PC-9 (cell line): ENCODE results near the gene HSPA1A. TPM values are rescaled to one million over a fixed set of nuclear protein-coding genes. Genes with fewer than 3 reads are reported as not detected.

Experiments
- BruUV-seq: library from RNA; stranded (reverse); fragments of 400-500 nt; replicated peaks from 2 replicates; lab custom pipeline; 2021; lab: Mats Ljungman, UMichigan
- CTCF ChIA-PET: fragments of 300-600 bp; sonication (Branson Sonifier 250); formaldehyde crosslinking; loops from one replicate; lab custom pipeline; 2022; ENCODE audit warnings: antibody characterized with exemption; lab: Charles Lee
- POLR2A ChIA-PET: fragments of 300-600 bp; sonication (Branson Sonifier 250); formaldehyde crosslinking; loops from one replicate; lab custom pipeline; 2022; ENCODE audit warnings: antibody characterized with exemption; ENCODE audit not compliant: unreplicated experiment; lab: Charles Lee
- DNase-seq, 2 experiments: peaks; one replicate each; pipeline versions ENCODE4 v3.0.0 to v3.0.0-alpha.2; 2015 to 2022; ENCODE audit warnings: mixed read lengths in 1 of 2
- H2AFZ ChIP-seq: fragments of 200-600 bp; sonication (generic); 2 replicates; pipeline ENCODE4 v1.8.1; 2017; ENCODE audit warnings: antibody characterized with exemption
- H3F3A ChIP-seq: fragments of 200-600 bp; sonication (generic); 2 replicates; pipeline ENCODE4 v1.8.1; 2017; ENCODE audit warnings: antibody characterized with exemption, mild to moderate bottlenecking, low read depth; ENCODE audit not compliant: insufficient read depth
- H3K27ac ChIP-seq: fragments of 200-600 bp; sonication (generic); 2 replicates; pipeline ENCODE4 v1.6.1; 2016; ENCODE audit warnings: mixed run types
- H3K27me3 ChIP-seq: fragments of 200-600 bp; sonication (generic); 2 replicates; pipeline ENCODE4 v1.6.1; 2016; ENCODE audit warnings: low read depth, mixed run types; ENCODE audit not compliant: insufficient read depth
- H3K36me3 ChIP-seq: fragments of 200-600 bp; sonication (generic); 2 replicates; pipeline ENCODE4 v1.6.1; 2016; ENCODE audit warnings: low read depth, mixed run types
- H3K4me1 ChIP-seq: fragments of 200-600 bp; sonication (generic); replicated peaks from 2 replicates; pipeline ENCODE4 v1.6.1; 2016; ENCODE audit warnings: mixed run types; ENCODE audit not compliant: insufficient read depth
- H3K4me2 ChIP-seq: fragments of 200-600 bp; sonication (generic); 2 replicates; pipeline ENCODE4 v1.6.1; 2017; ENCODE audit warnings: mixed run types
- H3K4me3 ChIP-seq: fragments of 200-600 bp; sonication (generic); 2 replicates; pipeline ENCODE4 v1.6.1; 2016; ENCODE audit warnings: mixed run types
- H3K79me2 ChIP-seq: fragments of 200-600 bp; sonication (generic); 2 replicates; pipeline ENCODE4 v1.6.1; 2017; ENCODE audit warnings: low read depth, mixed run types
- H3K9me2 ChIP-seq: fragments of 200-600 bp; sonication (generic); 2 replicates; pipeline ENCODE4 v1.8.1; 2017; ENCODE audit warnings: mild to moderate bottlenecking; ENCODE audit not compliant: insufficient read depth
- H3K9me3 ChIP-seq: fragments of 200-600 bp; sonication (generic); 2 replicates; pipeline ENCODE4 v1.8.1; 2016; ENCODE audit warnings: low read depth; ENCODE audit not compliant: insufficient read depth
- H4K20me1 ChIP-seq: fragments of 200-600 bp; sonication (generic); 2 replicates; pipeline ENCODE4 v1.8.1; 2017; ENCODE audit not compliant: insufficient read depth
- EZH2 ChIP-seq: fragments of 200-600 bp; sonication (generic); IDR thresholded peaks from 2 replicates; pipeline ENCODE4 v1.8.0; 2017; ENCODE audit warnings: antibody characterized with exemption, low read depth
- intact Hi-C: fragments of 100-400 bp; cut with micrococcal nuclease; formaldehyde crosslinking; loops from one replicate; pipeline ENCODE4 v1.10.0; 2022; ENCODE audit not compliant: unreplicated experiment
- total RNA-seq: library from RNA; stranded (reverse); gene quantifications from 2 replicates; pipeline ENCODE4 v1.2.3, GENCODE V29; 2021
- TF ChIP-seq, protein P1 (sequence below): fragments of 200-600 bp; sonication (generic); conservative IDR thresholded peaks from 2 replicates; pipeline ENCODE4 v1.6.1; 2017; ENCODE audit warnings: mixed run types, antibody characterized with exemption, mild to moderate bottlenecking, moderate library complexity

HSPA1A gene
- total RNA-seq, 1 experiment from 2014 or later = 385 TPM

DNA sequence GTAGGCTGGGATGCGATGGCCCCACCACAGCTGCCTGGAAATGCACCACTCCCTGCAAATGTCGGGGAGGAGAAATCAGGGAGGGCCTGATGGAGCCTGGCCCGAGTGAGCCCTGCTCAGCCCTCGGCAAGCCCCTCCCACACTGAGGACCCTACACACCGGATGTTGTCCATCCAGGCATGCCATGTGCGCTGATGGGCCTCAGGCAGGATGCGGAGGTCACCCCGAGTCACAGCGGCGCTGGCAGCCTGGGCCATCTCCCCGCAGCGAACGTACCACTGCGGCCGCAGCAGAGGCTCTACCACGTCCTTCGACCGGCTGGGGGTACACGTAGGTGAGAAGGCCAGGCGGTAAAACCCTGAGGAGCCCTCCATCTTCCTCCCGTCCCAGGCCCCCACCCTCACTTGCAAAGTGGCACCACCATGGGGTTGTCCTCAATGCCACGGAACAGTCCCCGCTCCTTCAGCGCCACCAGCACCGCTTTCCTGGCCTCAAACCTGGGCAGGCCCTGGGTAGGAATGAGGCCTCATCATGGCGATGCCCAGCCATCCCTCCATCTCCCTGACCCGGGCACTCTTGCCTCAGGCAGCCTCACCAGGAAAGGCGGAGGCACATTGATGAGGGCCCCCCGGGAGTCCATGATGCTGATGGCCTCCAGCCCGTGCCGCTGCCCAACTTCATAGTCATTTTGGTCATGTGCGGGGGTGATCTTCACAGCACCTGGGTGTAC lies 33.1 kb upstream of the HSPA1A start:
- Histone ChIP-seq H3K4me1 (peaks cover 4% of the 10 kb centered on the region; the same call in 1 of the 2 replicates), H3K9me3 (no peaks in the 10 kb centered on the region), H3K4me3 (no peak overlapping the region), H3K36me3 (peaks cover 18% of the 10 kb centered on the region; the same call in 1 of the 2 replicates), H3K27me3 (no peaks in the 10 kb centered on the region), H2AFZ (no peak overlapping the region), H3K79me2 (no peaks in the 10 kb centered on the region), H3K9me2 (no peaks in the 10 kb centered on the region), H3F3A (peaks cover 16% of the 10 kb centered on the region; the same call in 1 of the 2 replicates), H3K4me2 (no peak overlapping the region), H4K20me1 (no peaks in the 10 kb centered on the region), H3K27ac (no peak overlapping the region)
- TF ChIP-seq EZH2 = no peak
- TF ChIP-seq, protein P1, sequence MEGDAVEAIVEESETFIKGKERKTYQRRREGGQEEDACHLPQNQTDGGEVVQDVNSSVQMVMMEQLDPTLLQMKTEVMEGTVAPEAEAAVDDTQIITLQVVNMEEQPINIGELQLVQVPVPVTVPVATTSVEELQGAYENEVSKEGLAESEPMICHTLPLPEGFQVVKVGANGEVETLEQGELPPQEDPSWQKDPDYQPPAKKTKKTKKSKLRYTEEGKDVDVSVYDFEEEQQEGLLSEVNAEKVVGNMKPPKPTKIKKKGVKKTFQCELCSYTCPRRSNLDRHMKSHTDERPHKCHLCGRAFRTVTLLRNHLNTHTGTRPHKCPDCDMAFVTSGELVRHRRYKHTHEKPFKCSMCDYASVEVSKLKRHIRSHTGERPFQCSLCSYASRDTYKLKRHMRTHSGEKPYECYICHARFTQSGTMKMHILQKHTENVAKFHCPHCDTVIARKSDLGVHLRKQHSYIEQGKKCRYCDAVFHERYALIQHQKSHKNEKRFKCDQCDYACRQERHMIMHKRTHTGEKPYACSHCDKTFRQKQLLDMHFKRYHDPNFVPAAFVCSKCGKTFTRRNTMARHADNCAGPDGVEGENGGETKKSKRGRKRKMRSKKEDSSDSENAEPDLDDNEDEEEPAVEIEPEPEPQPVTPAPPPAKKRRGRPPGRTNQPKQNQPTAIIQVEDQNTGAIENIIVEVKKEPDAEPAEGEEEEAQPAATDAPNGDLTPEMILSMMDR = no peak
- DNase-seq = no peak
- ChIA-PET CTCF (interaction anchor here (0.7 kb wide), 1 partner anchor 9 kb away, joined by 3 read pairs; no protein-coding TSS in a partner anchor), POLR2A (no interaction called here)
- intact Hi-C loops = no loop called here
- no TSS peak for BruUV-seq

DNA sequence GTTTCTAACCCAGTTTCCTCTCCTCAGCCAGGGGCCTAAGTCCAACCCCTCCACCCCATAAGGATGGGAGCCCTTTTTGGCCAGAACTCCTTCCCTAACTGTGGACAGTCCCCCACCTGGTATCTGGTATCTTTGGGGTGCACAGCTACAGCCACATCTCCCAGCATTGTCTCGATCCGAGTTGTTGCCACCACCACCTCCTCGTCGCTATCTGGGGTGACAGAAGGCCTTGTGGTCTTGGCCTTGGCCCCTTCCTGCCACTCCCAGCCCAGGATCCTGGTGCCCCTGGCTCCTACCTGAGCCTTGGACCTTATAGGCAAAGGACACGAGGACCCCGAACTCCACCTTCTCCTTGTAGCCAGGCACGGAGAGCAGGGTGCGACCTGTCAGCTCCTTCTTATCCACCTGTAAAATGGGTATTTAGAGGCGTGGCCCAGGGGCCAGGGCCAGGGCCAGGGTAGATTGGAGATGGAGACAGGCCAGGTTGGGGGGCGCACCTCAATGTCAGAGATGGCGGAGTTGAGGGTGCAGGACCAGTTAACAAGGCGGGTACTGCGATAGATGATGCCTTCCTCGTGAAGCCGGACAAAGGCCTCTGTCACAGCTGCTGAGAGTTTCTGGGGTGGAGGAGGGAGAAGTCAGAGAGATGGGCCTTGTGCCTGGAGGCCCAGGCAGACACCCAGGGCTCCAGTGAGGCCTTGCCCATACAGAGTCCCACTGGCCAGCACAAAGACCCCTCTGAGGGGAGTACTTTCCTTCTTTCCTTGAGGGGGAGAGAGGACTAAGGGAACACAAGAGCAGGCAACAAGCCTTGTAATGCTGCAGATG lies 31.0 kb upstream of the HSPA1A start:
- Histone ChIP-seq H3K27me3 (no peaks in the 10 kb centered on the region), H3F3A (peaks cover 7% of the 10 kb centered on the region), H3K9me3 (no peaks in the 10 kb centered on the region), H3K4me3 (no peak overlapping the region), H4K20me1 (no peaks in the 10 kb centered on the region; the same call in 1 of the 2 replicates), H3K9me2 (no peaks in the 10 kb centered on the region), H3K4me1 (no peaks in the 10 kb centered on the region), H3K79me2 (peaks cover 1% of the 10 kb centered on the region; the same call in 1 of the 2 replicates), H3K4me2 (no peak overlapping the region), H3K27ac (no peak overlapping the region), H2AFZ (no peak overlapping the region), H3K36me3 (peaks cover 22% of the 10 kb centered on the region)
- ChIA-PET POLR2A (no interaction called here), CTCF (no interaction called here)
- TF ChIP-seq, protein P1 = no peak
- no peak for TF ChIP-seq EZH2
- intact Hi-C loops = no loop called here
- BruUV-seq = no TSS peak
- DNase-seq = no peak

DNA sequence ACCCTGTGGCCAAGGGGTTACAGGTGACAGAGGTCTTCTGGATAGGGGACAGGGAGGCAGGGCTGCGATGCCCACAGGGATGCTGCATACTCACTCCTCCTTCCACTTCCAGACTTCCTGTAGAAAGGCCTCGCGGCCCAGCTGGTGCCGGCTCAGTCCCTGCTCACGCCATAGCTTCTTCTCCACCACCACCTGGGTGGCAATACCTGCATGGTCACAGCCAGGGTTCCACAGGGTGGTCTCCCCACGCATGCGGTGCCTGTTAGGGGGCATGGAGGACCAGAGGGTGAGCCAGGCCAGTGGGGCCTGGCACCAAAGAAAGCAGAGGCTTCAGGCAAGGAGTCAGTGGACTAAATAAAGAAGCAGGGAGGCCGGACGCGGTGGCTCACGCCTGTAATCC lies 29.9 kb upstream of the HSPA1A start:
- Histone ChIP-seq H3K79me2 (peaks cover 7% of the 10 kb centered on the region; the same call in 1 of the 2 replicates), H3K9me3 (no peaks in the 10 kb centered on the region), H3K27me3 (no peaks in the 10 kb centered on the region), H3K36me3 (peaks cover 26% of the 10 kb centered on the region), H3K4me2 (no peak overlapping the region), H3K27ac (no peak overlapping the region), H4K20me1 (no peaks in the 10 kb centered on the region; the same call in 1 of the 2 replicates), H2AFZ (no peak overlapping the region), H3F3A (peaks cover 14% of the 10 kb centered on the region), H3K9me2 (no peaks in the 10 kb centered on the region), H3K4me3 (no peak overlapping the region), H3K4me1 (no peaks in the 10 kb centered on the region)
- DNase-seq = no peak
- intact Hi-C loops = no loop called here
- BruUV-seq = no TSS peak
- POLR2A ChIA-PET = no interaction called here
- CTCF ChIA-PET = no interaction called here
- TF ChIP-seq, protein P1 = no peak
- no peak for TF ChIP-seq EZH2
